GM18861 (cell line): ENCODE measurements around the gene IP6K3.

Source experiments
- ATAC-seq: cut with Tn5 transposase; IDR thresholded peaks from one replicate; pipeline ENCODE4 v1.9.1; 2021; ENCODE audit not compliant: unreplicated experiment

Gene IP6K3

GRCh38 chr6:33778444-33779121 is 31.9 kb upstream of the IP6K3 start:
- ATAC-seq = no peak

DNA sequence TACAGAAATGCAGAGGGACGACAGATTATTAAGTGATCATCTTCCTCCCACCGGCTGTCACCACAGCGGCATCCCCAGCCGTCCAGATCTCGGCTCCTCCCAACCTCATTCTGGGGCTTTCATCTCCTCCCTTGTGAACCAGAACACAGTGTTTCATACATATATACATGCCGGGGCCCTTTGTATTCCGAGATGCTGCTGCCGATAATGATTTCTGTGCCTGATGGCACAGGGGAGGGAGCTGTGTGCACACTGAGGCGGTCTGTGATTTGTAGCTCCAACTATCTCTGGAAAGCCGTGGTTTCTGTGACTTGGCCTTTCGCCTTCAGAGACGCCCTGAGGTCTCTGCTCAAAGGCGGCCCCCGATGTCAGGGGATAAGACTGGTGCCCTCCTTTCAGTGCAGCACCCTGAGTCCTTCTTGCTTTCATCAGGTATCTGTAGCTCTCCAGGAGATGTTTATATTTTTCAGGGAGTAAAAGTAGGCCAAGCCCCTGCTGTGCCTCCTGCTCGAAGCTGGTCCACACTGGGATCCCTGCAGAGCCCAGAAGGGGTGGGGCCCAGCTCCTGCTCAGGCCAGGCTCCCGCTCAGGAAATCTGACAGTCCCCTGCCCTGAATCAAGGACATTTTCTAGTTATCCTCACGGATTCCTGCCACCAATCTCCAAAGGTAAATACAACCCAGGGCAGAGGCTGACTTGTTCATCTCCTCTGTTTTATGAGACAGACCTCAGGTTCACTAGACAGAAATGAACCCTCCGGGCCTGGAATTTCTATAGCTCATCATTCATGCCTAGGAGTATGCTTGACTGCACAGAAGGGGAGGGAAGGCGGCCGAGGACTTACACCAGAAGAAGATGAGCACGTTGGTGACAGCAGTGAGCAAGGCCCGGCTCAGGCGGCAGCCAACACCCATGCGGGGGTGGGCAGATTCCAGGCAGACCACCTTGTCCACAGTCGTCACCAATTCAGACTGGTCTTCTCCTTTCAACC is 31.0 kb upstream of the IP6K3 start:
- no peak for ATAC-seq

GRCh38 chr6:33776764-33777163 is 30.1 kb upstream of the IP6K3 start:
- ATAC-seq = no peak

DNA sequence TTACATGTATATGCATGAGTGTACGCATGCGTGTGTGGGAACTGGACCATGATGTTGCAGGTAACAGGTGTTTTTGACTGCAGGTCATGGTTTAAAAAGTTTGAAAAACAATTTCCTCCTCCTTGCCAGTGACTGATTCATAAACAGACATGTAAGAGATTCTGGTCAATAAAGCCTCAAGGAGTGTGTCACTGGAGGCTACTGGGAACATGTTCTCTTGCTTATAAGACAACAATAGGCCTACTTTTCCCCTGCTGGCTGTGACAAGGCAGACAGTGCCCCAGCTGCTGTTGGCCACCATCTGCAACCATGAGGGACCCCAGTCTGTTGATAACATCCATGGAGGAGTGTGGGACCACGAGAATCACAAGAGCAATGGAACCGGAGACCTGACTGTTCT is 29.5 kb upstream of the IP6K3 start:
- ATAC-seq = no peak

- no peak for ATAC-seq
Measured at GRCh38 chr6:33774774-33775173, 28.1 kb upstream of the IP6K3 start.

- ATAC-seq = no peak
Measured at GRCh38 chr6:33772902-33773472, 26.3 kb upstream of the IP6K3 start.

DNA sequence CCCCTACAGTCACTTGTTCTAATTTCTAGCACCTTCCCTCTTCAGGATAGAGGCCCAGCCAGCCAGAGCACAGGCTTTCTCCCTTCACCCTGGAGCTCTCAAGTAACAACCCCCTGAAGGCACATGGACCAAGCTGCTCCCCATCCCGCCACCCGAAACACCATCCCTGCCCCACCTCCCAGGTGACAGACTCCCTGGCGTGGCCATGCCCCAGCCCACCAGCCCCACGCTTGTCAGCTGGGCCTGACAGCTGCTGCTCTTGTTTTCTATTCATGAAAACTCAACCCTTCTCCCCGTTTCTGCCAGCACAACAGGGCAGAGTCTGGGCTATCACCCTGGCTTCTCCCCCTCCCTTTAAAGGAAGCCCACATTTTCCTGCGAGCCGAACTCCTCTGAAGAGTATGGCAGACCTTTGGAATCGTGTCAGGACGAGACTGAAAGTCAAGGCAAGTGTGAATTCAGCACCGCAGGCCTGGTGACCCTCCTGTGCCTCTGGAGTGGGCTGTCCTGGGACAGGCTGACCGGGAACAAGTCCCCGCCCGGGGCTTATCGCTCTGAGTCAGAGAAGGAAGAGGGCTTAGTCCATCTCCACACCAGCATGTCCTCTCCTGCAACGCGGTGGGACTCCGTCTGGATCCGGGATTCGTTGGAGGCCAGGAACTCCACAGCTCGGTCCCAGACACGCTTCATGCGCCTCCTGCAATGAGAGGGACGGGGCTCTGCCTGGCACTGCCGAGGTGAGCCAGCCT is 25.6 kb upstream of the IP6K3 start:
- ATAC-seq = no peak

- ATAC-seq = no peak
Measured at GRCh38 chr6:33771146-33772081, 24.7 kb upstream of the IP6K3 start.

GRCh38 chr6:33770833-33771145 is 24.1 kb upstream of the IP6K3 start:
- ATAC-seq = no peak

GRCh38 chr6:33770124-33770832 is 23.6 kb upstream of the IP6K3 start:
- no peak for ATAC-seq

GRCh38 chr6:33769248-33769821 is 22.6 kb upstream of the IP6K3 start:
- no peak for ATAC-seq

GRCh38 chr6:33768644-33769120 is 22.0 kb upstream of the IP6K3 start:
- ATAC-seq = no peak

GRCh38 chr6:33766921-33767907 is 20.5 kb upstream of the IP6K3 start:
- no peak for ATAC-seq

GRCh38 chr6:33765368-33765767 is 18.7 kb upstream of the IP6K3 start:
- ATAC-seq = no peak

GRCh38 chr6:33764036-33764435 is 17.3 kb upstream of the IP6K3 start:
- ATAC-seq = no peak

DNA sequence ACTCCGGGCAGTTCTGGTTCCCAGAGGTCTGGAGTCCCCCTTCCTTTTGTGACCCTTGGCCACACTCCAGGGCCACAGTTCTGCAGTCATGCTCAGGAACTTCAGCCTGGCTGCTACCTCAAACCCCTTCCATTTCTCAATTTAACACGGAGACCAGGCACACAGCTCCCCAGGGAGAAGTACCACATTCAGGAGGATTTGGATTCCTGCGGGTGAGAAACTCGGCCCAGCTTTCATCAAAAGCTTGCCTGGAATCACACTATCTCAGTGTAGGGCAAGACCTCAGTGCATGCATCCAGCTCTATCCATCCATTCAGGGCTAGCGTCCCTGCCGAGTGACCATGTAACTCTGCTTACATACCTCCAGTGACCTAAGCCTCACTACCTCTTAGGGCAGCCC is 16.8 kb upstream of the IP6K3 start:
- no peak for ATAC-seq

GRCh38 chr6:33762713-33763112 is 16.0 kb upstream of the IP6K3 start:
- ATAC-seq = no peak
